ENCODE data around the gene MACROD2. TPM values are rescaled to one million over a fixed set of nuclear protein-coding genes. Genes with fewer than 3 reads are reported as not detected.

MACROD2 gene
- total and polyA plus RNA-seq, 4 donors, result 0.66 to 10.5 (median 3.3) TPM

GRCh38 chr20:14759979-14760378 lies 764.7 kb downstream of the MACROD2 start:
- no peaks in the 10 kb centered on the region for H3K4me1 ChIP-seq (ENCODE audit: control insufficient read depth in 4 of 4, insufficient read depth in 4 of 4, low read length in 3 of 4)
- 88% methylated on average over 4 of the region's 4 CpGs for WGBS
- no peak for DNase-seq (ENCODE audit: low spot score)
- TF ChIP-seq TAF1 (conservative IDR thresholded peaks at IDR 0.05) (no peak), GABPA (IDR thresholded peaks at IDR 0.05 in 1 of 2, conservative IDR thresholded peaks at IDR 0.05 in 1 of 2) (no peak), FOXA1 (IDR thresholded peaks at IDR 0.05) (no peak), MAX (IDR thresholded peaks at IDR 0.05) (no peak), ATF3 (IDR thresholded peaks at IDR 0.05) (no peak), HNF4A (conservative IDR thresholded peaks at IDR 0.05) (no peak), HNF4G (IDR thresholded peaks at IDR 0.05) (no peak), NR2F2 (IDR thresholded peaks at IDR 0.05) (no peak), SP1 (IDR thresholded peaks at IDR 0.05) (no peak), EGR1 (IDR thresholded peaks at IDR 0.05; ENCODE audit: low read depth in 2 of 2) (no peak), RXRA (IDR thresholded peaks at IDR 0.05) (no peak), CTCF (IDR thresholded peaks at IDR 0.05; ENCODE audit: low read depth, low read length, missing input control) (no peak), REST (IDR thresholded peaks at IDR 0.05) (no peak), YY1 (IDR thresholded peaks at IDR 0.05) (no peak), JUND (IDR thresholded peaks at IDR 0.05) (no peak), RAD21 (IDR thresholded peaks at IDR 0.05) (no peak), ZBTB33 (IDR thresholded peaks at IDR 0.05) (no peak), FOXA2 (IDR thresholded peaks at IDR 0.05) (no peak)
- no peaks in the 10 kb centered on the region for H3K27me3 ChIP-seq (ENCODE audit: control insufficient read depth in 4 of 4, insufficient read depth in 4 of 4, low read length in 3 of 4)
- H3K9ac ChIP-seq (ENCODE audit: low read depth in 1 of 2, low read length in 2 of 2), result no peak overlapping the region
- no peaks in the 10 kb centered on the region for H3K9me3 ChIP-seq (ENCODE audit: control insufficient read depth in 4 of 4, low read length in 3 of 4)
- no peaks in the 10 kb centered on the region for H3K36me3 ChIP-seq (ENCODE audit: control insufficient read depth in 4 of 4, insufficient read depth in 3 of 4, low read depth in 1 of 4, low read length in 3 of 4)
- H3K27ac ChIP-seq (ENCODE audit: low read depth in 1 of 2, low read length in 2 of 2), result no peak overlapping the region
- H3K4me3 ChIP-seq (ENCODE audit: low read depth in 1 of 3, low read length in 3 of 3), result no peak overlapping the region

All from liver (tissue), 9 donors.